Progenitor cell of endocrine pancreas (in vitro differentiated cells): Measurements from ENCODE around the gene RUNX3. TPM values are rescaled to one million over a fixed set of nuclear protein-coding genes. Genes with fewer than 3 reads are reported as not detected.

Experiments
- DNase-seq: peaks from one replicate; pipeline ENCODE4 v3.0.0; 2021; ENCODE audit warnings: low spot score; ENCODE audit not compliant: unreplicated experiment
- H3K27ac Mint-ChIP-seq: 2 replicates; pipeline ENCODE4 v1.8.0; 2021; ENCODE audit warnings: mild to moderate bottlenecking, moderate library complexity, mixed read lengths
- H3K27me3 Mint-ChIP-seq: 2 replicates; pipeline ENCODE4 v1.8.0; 2021; ENCODE audit warnings: mixed read lengths
- H3K36me3 Mint-ChIP-seq: 2 replicates; pipeline ENCODE4 v1.8.0; 2022; ENCODE audit warnings: mixed read lengths; ENCODE audit not compliant: insufficient read depth
- H3K4me1 Mint-ChIP-seq: 2 replicates; pipeline ENCODE4 v1.8.0; 2021; ENCODE audit warnings: low read depth, mixed read lengths
- H3K4me3 Mint-ChIP-seq: 2 replicates; pipeline ENCODE4 v1.8.0; 2021; ENCODE audit warnings: low read depth, mild to moderate bottlenecking, moderate library complexity, mixed read lengths
- H3K9me3 Mint-ChIP-seq: 2 replicates; pipeline ENCODE4 v1.8.0; 2021; ENCODE audit warnings: low read depth, mixed read lengths
- total RNA-seq: library from RNA; stranded (reverse); gene quantifications from 2 replicates; pipeline ENCODE4 v1.2.1, GENCODE V29; 2021
- TF ChIP-seq, protein P1 (sequence below): fragments of 200-600 bp; sonication (generic); IDR thresholded peaks from one replicate; pipeline ENCODE4 v1.5.0; 2021; ENCODE audit warnings: antibody characterized with exemption, mild to moderate bottlenecking; ENCODE audit not compliant: unreplicated experiment

Gene RUNX3
- total RNA-seq, 1 donor from 2014 or later: not detected

DNA sequence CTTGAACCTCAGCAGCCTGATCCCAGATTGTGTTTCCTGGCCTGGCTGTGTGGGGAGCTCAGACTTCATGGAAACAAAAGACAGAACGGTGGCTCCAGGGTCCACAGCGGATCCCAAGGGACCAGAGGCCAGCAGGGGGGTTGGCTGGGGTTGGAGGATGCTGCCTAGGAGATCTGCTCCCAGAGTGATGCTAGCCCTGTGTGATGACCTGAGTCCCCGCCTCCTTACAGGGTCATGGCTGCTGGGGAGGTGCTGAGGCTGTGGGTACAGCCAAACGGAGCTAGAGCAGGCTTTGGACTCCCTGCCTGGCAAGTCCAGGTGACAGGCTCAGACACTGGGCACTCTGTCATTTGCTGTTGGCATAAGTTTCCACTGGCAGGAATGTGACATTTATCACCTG, 11.5 kb upstream of the RUNX3 start:
- peaks cover 28% of the 10 kb centered on the region for H3K27me3 Mint-ChIP-seq
- H3K9me3 Mint-ChIP-seq: no peaks in the 10 kb centered on the region
- TF ChIP-seq, protein P1, sequence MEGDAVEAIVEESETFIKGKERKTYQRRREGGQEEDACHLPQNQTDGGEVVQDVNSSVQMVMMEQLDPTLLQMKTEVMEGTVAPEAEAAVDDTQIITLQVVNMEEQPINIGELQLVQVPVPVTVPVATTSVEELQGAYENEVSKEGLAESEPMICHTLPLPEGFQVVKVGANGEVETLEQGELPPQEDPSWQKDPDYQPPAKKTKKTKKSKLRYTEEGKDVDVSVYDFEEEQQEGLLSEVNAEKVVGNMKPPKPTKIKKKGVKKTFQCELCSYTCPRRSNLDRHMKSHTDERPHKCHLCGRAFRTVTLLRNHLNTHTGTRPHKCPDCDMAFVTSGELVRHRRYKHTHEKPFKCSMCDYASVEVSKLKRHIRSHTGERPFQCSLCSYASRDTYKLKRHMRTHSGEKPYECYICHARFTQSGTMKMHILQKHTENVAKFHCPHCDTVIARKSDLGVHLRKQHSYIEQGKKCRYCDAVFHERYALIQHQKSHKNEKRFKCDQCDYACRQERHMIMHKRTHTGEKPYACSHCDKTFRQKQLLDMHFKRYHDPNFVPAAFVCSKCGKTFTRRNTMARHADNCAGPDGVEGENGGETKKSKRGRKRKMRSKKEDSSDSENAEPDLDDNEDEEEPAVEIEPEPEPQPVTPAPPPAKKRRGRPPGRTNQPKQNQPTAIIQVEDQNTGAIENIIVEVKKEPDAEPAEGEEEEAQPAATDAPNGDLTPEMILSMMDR: no peak
- no peak overlapping the region for H3K27ac Mint-ChIP-seq
- H3K4me1 Mint-ChIP-seq: no peaks in the 10 kb centered on the region
- no peak for DNase-seq
- no peaks in the 10 kb centered on the region for H3K36me3 Mint-ChIP-seq
- no peak overlapping the region for H3K4me3 Mint-ChIP-seq

DNA sequence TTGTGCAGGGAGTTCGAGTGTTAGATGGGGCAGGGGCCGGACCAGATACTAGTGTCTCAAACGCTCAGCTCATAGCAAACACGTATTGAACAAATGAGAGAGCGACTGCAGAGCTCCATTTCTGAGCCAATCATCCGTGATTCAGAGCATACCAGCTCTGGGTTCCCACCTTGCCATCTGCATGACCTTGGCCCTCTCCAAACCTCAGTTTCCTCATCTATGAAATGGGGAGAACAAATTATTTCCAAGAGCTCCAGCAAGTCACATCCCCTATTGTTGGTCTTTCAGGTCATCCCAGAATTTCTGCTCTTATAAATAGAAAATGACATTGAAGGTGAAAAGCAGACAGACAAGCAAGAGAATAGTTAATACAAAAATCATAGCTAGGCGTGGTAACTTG, 10.2 kb upstream of the RUNX3 start:
- no peaks in the 10 kb centered on the region for H3K36me3 Mint-ChIP-seq
- no peak for DNase-seq
- H3K9me3 Mint-ChIP-seq: no peaks in the 10 kb centered on the region
- no peaks in the 10 kb centered on the region for H3K4me1 Mint-ChIP-seq
- no peak overlapping the region for H3K27ac Mint-ChIP-seq
- H3K4me3 Mint-ChIP-seq: no peak overlapping the region
- peaks cover 38% of the 10 kb centered on the region for H3K27me3 Mint-ChIP-seq
- TF ChIP-seq, protein P1: no peak

DNA sequence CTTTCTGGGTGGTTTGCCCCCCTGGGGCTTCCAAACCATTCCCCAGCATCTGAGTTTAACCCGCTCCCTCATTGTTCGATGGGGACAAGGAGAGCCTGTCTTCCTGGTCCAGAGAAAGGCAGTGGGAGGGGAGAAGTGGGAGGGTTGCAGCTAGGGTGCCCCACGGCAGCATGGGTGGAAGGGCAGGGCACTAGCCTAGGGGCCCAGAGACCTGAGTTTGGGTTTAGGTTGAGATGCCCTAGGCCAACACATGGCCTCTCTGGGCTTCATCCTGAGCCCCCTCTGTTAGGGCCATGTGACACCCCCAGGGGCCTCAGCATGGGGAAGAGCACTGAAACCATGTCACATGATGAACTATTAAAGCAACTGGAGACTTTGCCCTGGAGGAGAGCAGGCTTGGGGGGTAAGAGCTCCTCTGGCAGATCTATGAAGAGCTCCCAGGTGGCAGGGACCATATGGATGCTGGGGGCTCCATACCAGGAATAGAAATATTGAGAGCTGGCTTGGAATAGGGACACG, 9.7 kb upstream of the RUNX3 start:
- peaks cover 38% of the 10 kb centered on the region for H3K27me3 Mint-ChIP-seq
- no peak overlapping the region for H3K4me3 Mint-ChIP-seq
- H3K36me3 Mint-ChIP-seq: no peaks in the 10 kb centered on the region
- H3K4me1 Mint-ChIP-seq: no peaks in the 10 kb centered on the region
- TF ChIP-seq, protein P1: no peak
- no peak overlapping the region for H3K27ac Mint-ChIP-seq
- no peaks in the 10 kb centered on the region for H3K9me3 Mint-ChIP-seq
- no peak for DNase-seq

DNA sequence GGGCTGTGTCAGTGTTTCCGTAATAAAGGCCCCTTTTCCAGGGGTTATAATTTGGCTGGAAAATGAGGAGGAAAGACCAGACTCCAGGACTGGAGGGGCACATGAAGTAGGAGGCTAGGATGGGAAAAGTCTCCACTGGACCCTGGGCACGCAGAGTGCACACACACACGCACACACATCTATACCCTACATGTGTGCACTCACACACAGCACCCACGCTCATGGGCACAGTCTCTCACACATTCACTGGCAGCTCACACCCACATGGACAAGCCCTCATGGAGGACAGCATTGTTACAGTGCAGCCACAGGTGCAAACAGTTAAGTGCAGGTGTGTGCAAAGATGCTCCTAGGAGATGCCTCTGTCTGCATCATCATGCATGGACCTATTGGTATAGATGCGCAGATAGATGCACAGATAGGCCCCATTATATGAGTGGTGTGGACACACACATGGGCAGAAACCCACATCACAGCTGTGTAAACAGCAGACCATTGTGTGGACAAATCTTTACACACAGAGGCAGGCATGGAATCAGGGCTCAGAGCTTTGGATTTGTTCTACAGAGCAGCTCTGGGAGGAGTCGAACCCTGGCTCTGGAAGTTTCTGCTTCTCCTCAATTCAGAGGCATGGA, 9.1 kb upstream of the RUNX3 start:
- TF ChIP-seq, protein P1: no peak
- Mint-ChIP-seq H3K27ac (no peak overlapping the region), H3K27me3 (peaks cover 38% of the 10 kb centered on the region), H3K4me1 (no peaks in the 10 kb centered on the region), H3K4me3 (no peak overlapping the region), H3K36me3 (no peaks in the 10 kb centered on the region), H3K9me3 (no peaks in the 10 kb centered on the region)
- DNase-seq: no peak

DNA sequence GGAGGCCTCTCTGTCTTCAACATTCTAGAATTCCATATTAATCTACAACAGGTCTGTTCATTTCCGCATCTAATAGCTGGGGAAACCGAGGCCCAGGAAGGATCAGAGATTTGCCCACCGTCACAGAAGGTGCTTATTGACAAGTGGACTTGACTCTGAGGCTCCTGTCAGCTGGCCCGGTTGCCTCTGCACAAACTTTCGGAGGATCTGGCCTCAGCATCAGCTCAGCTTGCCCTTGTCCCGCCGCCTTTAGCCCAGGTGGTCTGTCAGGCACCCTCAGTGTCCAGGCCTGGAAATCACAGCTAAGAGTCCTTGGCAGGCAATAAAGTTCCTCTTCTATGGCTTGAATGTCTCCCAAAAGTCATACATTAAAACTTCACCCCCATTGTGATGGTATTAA, 8.2 kb upstream of the RUNX3 start:
- TF ChIP-seq, protein P1: no peak
- DNase-seq: no peak
- no peaks in the 10 kb centered on the region for H3K4me1 Mint-ChIP-seq
- no peak overlapping the region for H3K27ac Mint-ChIP-seq
- H3K9me3 Mint-ChIP-seq: no peaks in the 10 kb centered on the region
- H3K27me3 Mint-ChIP-seq: peaks cover 45% of the 10 kb centered on the region
- no peaks in the 10 kb centered on the region for H3K36me3 Mint-ChIP-seq
- H3K4me3 Mint-ChIP-seq: no peak overlapping the region
